Measurements from ENCODE around the gene DIP2C. TPM values are rescaled to one million over a fixed set of nuclear protein-coding genes. Genes with fewer than 3 reads are reported as not detected.

The DIP2C gene
- total RNA-seq, 1 donor from 2014 or later: 52.6 TPM

DNA sequence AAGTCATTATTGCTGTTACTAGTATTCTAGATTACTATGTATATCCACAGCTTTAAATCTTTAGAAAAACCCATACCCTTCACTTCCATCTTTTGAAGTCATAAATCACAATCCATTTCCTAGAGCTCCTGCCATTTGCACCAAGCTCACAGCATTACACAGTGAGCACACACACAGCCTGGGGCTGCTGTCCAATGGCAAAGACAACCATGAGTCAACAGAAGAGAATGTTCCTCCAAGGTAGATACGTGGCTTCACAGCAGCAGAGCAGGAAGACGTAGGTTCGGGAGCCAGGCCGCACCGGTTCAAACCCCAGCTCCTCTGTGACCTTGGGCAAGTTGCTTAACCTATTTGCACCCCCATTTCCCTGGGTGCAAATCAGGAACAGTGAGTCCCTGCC, 234.6 kb downstream of the DIP2C start:
- peaks cover 5% of the 10 kb centered on the region for H3K36me3 Mint-ChIP-seq (ENCODE audit: unreplicated experiment)
- DNase-seq: no peak
- no peak overlapping the region for H3K4me3 Mint-ChIP-seq (ENCODE audit: unreplicated experiment)
- peaks cover 51% of the 10 kb centered on the region for H3K4me1 Mint-ChIP-seq (ENCODE audit: low read depth, unreplicated experiment)
- H3K27me3 Mint-ChIP-seq (ENCODE audit: unreplicated experiment): peaks cover 16% of the 10 kb centered on the region
- TF ChIP-seq, protein P1, sequence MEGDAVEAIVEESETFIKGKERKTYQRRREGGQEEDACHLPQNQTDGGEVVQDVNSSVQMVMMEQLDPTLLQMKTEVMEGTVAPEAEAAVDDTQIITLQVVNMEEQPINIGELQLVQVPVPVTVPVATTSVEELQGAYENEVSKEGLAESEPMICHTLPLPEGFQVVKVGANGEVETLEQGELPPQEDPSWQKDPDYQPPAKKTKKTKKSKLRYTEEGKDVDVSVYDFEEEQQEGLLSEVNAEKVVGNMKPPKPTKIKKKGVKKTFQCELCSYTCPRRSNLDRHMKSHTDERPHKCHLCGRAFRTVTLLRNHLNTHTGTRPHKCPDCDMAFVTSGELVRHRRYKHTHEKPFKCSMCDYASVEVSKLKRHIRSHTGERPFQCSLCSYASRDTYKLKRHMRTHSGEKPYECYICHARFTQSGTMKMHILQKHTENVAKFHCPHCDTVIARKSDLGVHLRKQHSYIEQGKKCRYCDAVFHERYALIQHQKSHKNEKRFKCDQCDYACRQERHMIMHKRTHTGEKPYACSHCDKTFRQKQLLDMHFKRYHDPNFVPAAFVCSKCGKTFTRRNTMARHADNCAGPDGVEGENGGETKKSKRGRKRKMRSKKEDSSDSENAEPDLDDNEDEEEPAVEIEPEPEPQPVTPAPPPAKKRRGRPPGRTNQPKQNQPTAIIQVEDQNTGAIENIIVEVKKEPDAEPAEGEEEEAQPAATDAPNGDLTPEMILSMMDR (IDR thresholded peaks at IDR 0.05; ENCODE audit: partially characterized antibody, unreplicated experiment): no peak
- peak overlapping the region; percentile 89 for H3K27ac Mint-ChIP-seq (ENCODE audit: unreplicated experiment)
- peaks cover 13% of the 10 kb centered on the region for H3K9me3 Mint-ChIP-seq (ENCODE audit: unreplicated experiment)

DNA sequence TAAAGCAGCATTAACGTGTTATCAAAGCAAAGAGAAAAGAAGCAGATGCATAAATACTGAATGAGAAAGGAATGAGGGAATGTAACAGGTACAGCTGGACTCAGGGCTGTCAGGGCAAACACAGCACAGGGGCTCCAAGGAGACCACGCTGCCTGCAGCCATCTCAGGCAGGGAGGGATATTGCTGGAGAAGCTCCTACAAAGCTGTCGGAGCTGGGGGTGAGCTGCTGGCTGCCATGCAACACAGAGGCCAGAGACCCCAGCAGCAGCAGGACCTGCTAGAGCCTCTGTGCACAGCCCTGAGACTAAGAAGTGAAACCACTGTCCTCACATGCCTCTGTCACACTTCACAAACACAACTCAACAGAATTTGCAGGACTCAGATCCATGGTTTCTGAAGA, 235.8 kb downstream of the DIP2C start:
- peaks cover 10% of the 10 kb centered on the region for H3K36me3 Mint-ChIP-seq (ENCODE audit: unreplicated experiment)
- peaks cover 51% of the 10 kb centered on the region for H3K4me1 Mint-ChIP-seq (ENCODE audit: low read depth, unreplicated experiment)
- TF ChIP-seq, protein P1 (IDR thresholded peaks at IDR 0.05; ENCODE audit: partially characterized antibody, unreplicated experiment): no peak
- DNase-seq: no peak
- H3K9me3 Mint-ChIP-seq (ENCODE audit: unreplicated experiment): peaks cover 17% of the 10 kb centered on the region
- peaks cover 19% of the 10 kb centered on the region for H3K27me3 Mint-ChIP-seq (ENCODE audit: unreplicated experiment)
- H3K4me3 Mint-ChIP-seq (ENCODE audit: unreplicated experiment): peak overlapping the region; percentile 30
- H3K27ac Mint-ChIP-seq (ENCODE audit: unreplicated experiment): peak overlapping the region; percentile 84

DNA sequence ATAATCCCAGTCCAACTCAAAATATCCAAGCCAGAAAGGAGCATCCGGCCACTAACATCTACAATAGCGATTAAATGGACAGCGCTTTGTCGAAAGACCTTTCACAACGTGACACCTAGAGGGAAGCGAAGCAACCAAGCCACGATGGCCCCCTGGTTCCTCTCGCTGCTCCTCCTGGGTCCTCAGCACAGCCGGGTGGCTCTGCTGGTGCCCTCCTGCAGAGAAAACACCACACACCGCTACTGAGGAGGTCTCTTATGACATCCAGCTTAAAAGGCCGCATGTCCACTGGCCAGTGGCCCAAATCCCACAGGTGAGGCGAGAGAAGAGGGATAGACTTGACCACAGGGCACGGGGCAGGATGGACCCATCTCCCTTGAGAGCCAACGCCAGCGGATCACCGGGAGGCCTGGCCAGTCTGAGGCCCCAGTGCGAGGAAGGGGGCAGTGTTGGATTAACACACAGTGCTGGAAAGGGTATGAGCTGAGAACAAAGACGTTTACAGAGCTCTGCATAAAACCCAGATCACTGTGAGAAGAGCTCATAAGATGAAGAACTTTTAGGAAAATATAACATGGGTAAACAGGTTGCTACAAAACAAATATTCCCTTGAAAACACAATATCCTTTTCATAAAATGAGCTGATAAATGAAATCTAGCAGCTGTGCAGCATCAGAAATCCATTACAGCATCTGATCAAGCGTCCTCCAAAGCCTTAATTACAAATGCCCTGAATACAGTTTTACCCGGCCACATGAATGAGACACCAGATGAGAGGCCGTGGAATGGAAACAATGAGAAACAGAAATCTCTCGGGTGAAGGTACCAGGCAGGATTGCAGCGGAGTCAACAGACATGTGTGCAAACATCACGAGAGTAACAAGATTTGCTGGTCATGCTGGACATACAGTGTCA, 236.7 kb downstream of the DIP2C start:
- H3K36me3 Mint-ChIP-seq (ENCODE audit: unreplicated experiment): peaks cover 10% of the 10 kb centered on the region
- TF ChIP-seq, protein P1 (IDR thresholded peaks at IDR 0.05; ENCODE audit: partially characterized antibody, unreplicated experiment): no peak
- H3K9me3 Mint-ChIP-seq (ENCODE audit: unreplicated experiment): peaks cover 20% of the 10 kb centered on the region
- H3K4me3 Mint-ChIP-seq (ENCODE audit: unreplicated experiment): peak overlapping the region; percentile 36
- H3K4me1 Mint-ChIP-seq (ENCODE audit: low read depth, unreplicated experiment): peaks cover 46% of the 10 kb centered on the region
- DNase-seq: peak; percentile 37
- peaks cover 23% of the 10 kb centered on the region for H3K27me3 Mint-ChIP-seq (ENCODE audit: unreplicated experiment)
- peak overlapping the region; percentile 84 for H3K27ac Mint-ChIP-seq (ENCODE audit: unreplicated experiment)

DNA sequence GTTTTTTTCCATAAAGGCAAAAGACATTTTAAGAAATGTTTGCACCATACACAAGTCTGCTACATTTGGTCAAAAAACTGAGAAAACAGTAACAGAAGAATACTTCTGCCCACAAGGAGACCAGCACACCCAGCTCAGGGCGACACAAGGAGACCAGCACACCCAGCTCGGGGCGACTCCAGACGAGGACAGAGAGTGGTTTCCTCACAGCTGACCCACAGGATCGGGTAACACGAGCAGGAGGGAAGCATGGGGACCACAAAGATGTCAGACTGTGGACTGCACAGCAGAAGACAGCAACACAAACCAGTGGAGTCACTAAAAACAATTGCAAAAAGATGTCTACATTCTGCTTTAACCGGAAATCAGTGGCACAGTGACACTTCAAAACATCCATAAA, 237.6 kb downstream of the DIP2C start:
- no peak for DNase-seq
- peaks cover 22% of the 10 kb centered on the region for H3K9me3 Mint-ChIP-seq (ENCODE audit: unreplicated experiment)
- H3K27me3 Mint-ChIP-seq (ENCODE audit: unreplicated experiment): peaks cover 20% of the 10 kb centered on the region

More for the DNA sequence above, 237.6 kb downstream of the DIP2C start:
- H3K4me1 Mint-ChIP-seq (ENCODE audit: low read depth, unreplicated experiment): peaks cover 39% of the 10 kb centered on the region
- TF ChIP-seq, protein P1 (IDR thresholded peaks at IDR 0.05; ENCODE audit: partially characterized antibody, unreplicated experiment): no peak
- peaks cover 13% of the 10 kb centered on the region for H3K36me3 Mint-ChIP-seq (ENCODE audit: unreplicated experiment)
- H3K27ac Mint-ChIP-seq (ENCODE audit: unreplicated experiment): peak overlapping the region; percentile 84
- H3K4me3 Mint-ChIP-seq (ENCODE audit: unreplicated experiment): peak overlapping the region; percentile 36

Data from glutamatergic neuron (in vitro differentiated cells).